Activated naive CD8-positive, alpha-beta T cell treated with anti-CD3 and anti-CD28 coated beads, Interleukin-2, amount 50 U/mL, for 16 hours (primary cell): ENCODE measurements around the gene KRT79.

Experiments
- DNase-seq: peaks from one replicate; pipeline ENCODE4 v3.0.0-alpha.2; 2020; ENCODE audit warnings: low read depth, low spot score

KRT79 gene

GRCh38 chr12:52791271-52792184, 42.6 kb downstream of the KRT79 start:
- DNase-seq, result no peak

- no peak for DNase-seq
Observed at GRCh38 chr12:52790427-52791270, 43.5 kb downstream of the KRT79 start.

- DNase-seq, result no peak
Observed at GRCh38 chr12:52789637-52790426, 44.3 kb downstream of the KRT79 start.

GRCh38 chr12:52788876-52789636, 45.1 kb downstream of the KRT79 start:
- no peak for DNase-seq

GRCh38 chr12:52788192-52788875, 45.8 kb downstream of the KRT79 start:
- no peak for DNase-seq

- no peak for DNase-seq
Observed at GRCh38 chr12:52787324-52788191, 46.6 kb downstream of the KRT79 start.

GRCh38 chr12:52784909-52785308, 49.2 kb downstream of the KRT79 start:
- DNase-seq, result no peak

- no peak for DNase-seq
Observed at GRCh38 chr12:52783563-52784316, 50.4 kb downstream of the KRT79 start.

- no peak for DNase-seq
Observed at GRCh38 chr12:52782502-52782901, 51.6 kb downstream of the KRT79 start.

GRCh38 chr12:52781399-52782082, 52.6 kb downstream of the KRT79 start:
- no peak for DNase-seq

- DNase-seq, result no peak
Observed at GRCh38 chr12:52779914-52780313, 54.2 kb downstream of the KRT79 start.

GRCh38 chr12:52778833-52779232, 55.3 kb downstream of the KRT79 start:
- no peak for DNase-seq

- no peak for DNase-seq
Observed at GRCh38 chr12:52777566-52777965, 56.5 kb downstream of the KRT79 start.

GRCh38 chr12:52776913-52777395, 57.2 kb downstream of the KRT79 start, which contains the start of gene KRT76:
KRT76 (minus strand) TSS chr12:52777345; CDS start chr12:52777291, 54 bp downstream.
- DNase-seq, result no peak

GRCh38 chr12:52776435-52776834, 57.7 kb downstream of the KRT79 start:
- no peak for DNase-seq

- DNase-seq, result no peak
Observed at GRCh38 chr12:52774629-52775250, 59.4 kb downstream of the KRT79 start.

- DNase-seq, result no peak
Observed at GRCh38 chr12:52772772-52773171, 61.3 kb downstream of the KRT79 start.
